AG04449 (cell line): Measurements from ENCODE around the gene SLC17A9.
"Not testable (repeated sequence)": the region's sequence is repeated elsewhere in the genome, so short reads cannot be mapped to it uniquely, and the experiment has no call there.

Experiments used
- CTCF ChIA-PET: fragments of 350-600 bp; formaldehyde crosslinking; extraction: SDS; loops from one replicate; lab custom pipeline; 2021; ENCODE audit warnings: antibody characterized with exemption; lab: Yijun Ruan, JAX
- POLR2A ChIA-PET: fragments of 400-600, 350-600 bp; formaldehyde crosslinking; extraction: SDS; loops from one replicate; lab custom pipeline; 2020; ENCODE audit warnings: antibody characterized with exemption, inconsistent platforms; lab: Yijun Ruan, JAX
- DNase-seq: peaks from one replicate; pipeline ENCODE4 v3.0.0-alpha.2; 2010; ENCODE audit warnings: low read depth, low spot score
- H3K4me3 ChIP-seq: 2 replicates; pipeline ENCODE4 v1.5.1; 2011; ENCODE audit warnings: low read depth, mild to moderate bottlenecking, control low read depth, low read length
- CTCF ChIP-seq: IDR thresholded peaks from one replicate; pipeline ENCODE4 v1.5.1; 2011; ENCODE audit warnings: mild to moderate bottlenecking, moderate library complexity, low read length, control low read depth, inconsistent platforms; ENCODE audit not compliant: insufficient read depth; ENCODE audit errors: missing control alignments

SLC17A9 gene

GRCh38 chr20:62956387-62957135, 4.1 kb downstream of the SLC17A9 start:
- ChIA-PET POLR2A (interaction anchor here (1.1 kb wide), 1 partner anchor 14 kb away, joined by 3 read pairs; no protein-coding TSS in a partner anchor), CTCF (interaction anchor here (1.4 kb wide), 1 partner anchor 14 kb away, joined by 4 read pairs; no protein-coding TSS in a partner anchor)
- no peak for DNase-seq
- TF ChIP-seq CTCF, result no peak
- no peak overlapping the region for H3K4me3 ChIP-seq

GRCh38 chr20:62957136-62958117, 4.9 kb downstream of the SLC17A9 start:
- DNase-seq, result no peak
- TF ChIP-seq CTCF, result no peak
- CTCF ChIA-PET, result interaction anchor here (1.4 kb wide), 1 partner anchor 13 kb away, joined by 4 read pairs; no protein-coding TSS in a partner anchor
- POLR2A ChIA-PET, result no interaction called here
- no peak overlapping the region for H3K4me3 ChIP-seq

GRCh38 chr20:62958388-62959100, 6.0 kb downstream of the SLC17A9 start:
- ChIA-PET POLR2A (no interaction called here), CTCF (interaction anchor here (1.1 to 1.5 kb wide), 2 partner anchors 14 to 50 kb away, joined by 3 to 4 read pairs; no protein-coding TSS in a partner anchor)

GRCh38 chr20:62959101-62959971, 6.8 kb downstream of the SLC17A9 start:
- ChIA-PET POLR2A (no interaction called here), CTCF (interaction anchor here (0.9 to 1.5 kb wide), 4 partner anchors 11 to 50 kb away, joined by 3 to 4 read pairs (median 4); no protein-coding TSS in a partner anchor)
- no peak for TF ChIP-seq CTCF
- DNase-seq, result no peak
- no peak overlapping the region for H3K4me3 ChIP-seq

More at GRCh38 chr20:62958388-62959100, 6.0 kb downstream of the SLC17A9 start:
- TF ChIP-seq CTCF, result no peak
- no peak overlapping the region for H3K4me3 ChIP-seq
- DNase-seq, result no peak

GRCh38 chr20:62959998-62960436, 7.5 kb downstream of the SLC17A9 start:
- POLR2A ChIA-PET, result no interaction called here

GRCh38 chr20:62960446-62961309, 8.2 kb downstream of the SLC17A9 start:
- POLR2A ChIA-PET, DNase-seq, H3K4me3 ChIP-seq: not testable (repeated sequence)
- CTCF ChIA-PET, result interaction anchor here (0.9 to 1.5 kb wide), 3 partner anchors 10 to 12 kb away, joined by 3 to 7 read pairs (median 4); no protein-coding TSS in a partner anchor

More at GRCh38 chr20:62959998-62960436, 7.5 kb downstream of the SLC17A9 start:
- no peak for DNase-seq
- H3K4me3 ChIP-seq, result no peak overlapping the region
- TF ChIP-seq CTCF, result no peak
- CTCF ChIA-PET, result interaction anchor here (0.9 to 1.5 kb wide), 3 partner anchors 10 to 49 kb away, joined by 3 to 4 read pairs (median 4); no protein-coding TSS in a partner anchor
